ENCODE measurements around the gene COX14.
A peak's percentile ranks its signal among the peaks of the same experiment; 100 is the strongest.

Gene COX14

GRCh38 chr12:50097952-50098351 is 14.1 kb upstream of the COX14 start:
- no peak for DNase-seq (ENCODE audit: low read depth, low spot score)
- POLR2A ChIA-PET, result interaction anchor here (1.4 kb wide), 1 partner anchor 13 kb away, joined by 6 read pairs; the partner anchor contains the start of gene COX14
- H3K4me3 ChIP-seq (ENCODE audit: low read depth, low read length), result no peak overlapping the region
- no peak for TF ChIP-seq CTCF (IDR thresholded peaks at IDR 0.05; ENCODE audit: insufficient read depth, low read length, missing control alignments)
- CTCF ChIA-PET, result interaction anchor here (1.0 to 7.0 kb wide), 5 partner anchors 10 to 216 kb away, joined by 3 to 144 read pairs (median 3); partner anchors contain the start of genes COX14 and SMARCD1

- POLR2A ChIA-PET, result interaction anchor here (1.1 to 1.4 kb wide), 2 partner anchors 12 to 15 kb away, joined by 3 to 6 read pairs; partner anchors contain the start of gene COX14
- no peak for TF ChIP-seq CTCF (IDR thresholded peaks at IDR 0.05; ENCODE audit: insufficient read depth, low read length, missing control alignments)
- H3K4me3 ChIP-seq (ENCODE audit: low read depth, low read length), result no peak overlapping the region
- DNase-seq (ENCODE audit: low read depth, low spot score), result no peak
- CTCF ChIA-PET, result interaction anchor here (1.6 to 7.0 kb wide), 3 partner anchors 11 to 15 kb away, joined by 6 to 144 read pairs (median 57); partner anchors contain the start of genes COX14 and SMARCD1
These were observed 12.6 kb upstream of the COX14 start for GRCh38 chr12:50099302-50100008.

- ChIA-PET POLR2A (no interaction called here), CTCF (interaction anchor here (0.5 to 7.0 kb wide), 6 partner anchors 10 to 75 kb away, joined by 3 to 144 read pairs (median 3); partner anchors contain the start of gene COX14)
- H3K4me3 ChIP-seq (ENCODE audit: low read depth, low read length), result no peak overlapping the region
- DNase-seq (ENCODE audit: low read depth, low spot score), result no peak
- no peak for TF ChIP-seq CTCF (IDR thresholded peaks at IDR 0.05; ENCODE audit: insufficient read depth, low read length, missing control alignments)
These were observed 11.5 kb upstream of the COX14 start for GRCh38 chr12:50100561-50100960.

- POLR2A ChIA-PET, result interaction anchor here (0.8 to 3.0 kb wide), 4 partner anchors 10 to 120 kb away, joined by 3 to 17 read pairs (median 3); partner anchors contain the start of gene COX14
- TF ChIP-seq CTCF (IDR thresholded peaks at IDR 0.05; ENCODE audit: insufficient read depth, low read length, missing control alignments), result peak; percentile 46
- no peak for DNase-seq (ENCODE audit: low read depth, low spot score)
- H3K4me3 ChIP-seq (ENCODE audit: low read depth, low read length), result no peak overlapping the region
- CTCF ChIA-PET, result interaction anchor here (0.8 to 7.0 kb wide), 9 partner anchors 8 to 213 kb away, joined by 3 to 144 read pairs (median 6); partner anchors contain the start of genes COX14 and SMARCD1
These were observed 10.4 kb upstream of the COX14 start for GRCh38 chr12:50101663-50102062.

GRCh38 chr12:50102131-50102531 is 9.9 kb upstream of the COX14 start:
- no peak for DNase-seq (ENCODE audit: low read depth, low spot score)
- TF ChIP-seq CTCF (IDR thresholded peaks at IDR 0.05; ENCODE audit: insufficient read depth, low read length, missing control alignments), result no peak
- POLR2A ChIA-PET, result interaction anchor here (1.0 to 3.0 kb wide), 3 partner anchors 10 to 119 kb away, joined by 3 to 17 read pairs (median 3); partner anchors contain the start of gene COX14
- no peak overlapping the region for H3K4me3 ChIP-seq (ENCODE audit: low read depth, low read length)
- CTCF ChIA-PET, result interaction anchor here (0.8 to 7.0 kb wide), 10 partner anchors 8 to 213 kb away, joined by 3 to 144 read pairs (median 5); partner anchors contain the start of genes COX14 and SMARCD1

Measured in AG04449 (cell line).